Osteoblast (primary cell): Measurements from ENCODE around the gene RSL1D1. TPM values are rescaled to one million over a fixed set of nuclear protein-coding genes. Genes with fewer than 3 reads are reported as not detected.
A peak's percentile ranks its signal among the peaks of the same experiment; 100 is the strongest.

Experiments used
- DNase-seq: peaks from one replicate; pipeline ENCODE4 v3.0.0; 2011; ENCODE audit warnings: low spot score, mixed read lengths; ENCODE audit not compliant: insufficient read length; ENCODE audit errors: missing footprints
- H2AFZ ChIP-seq: 2 replicates; pipeline ENCODE4 v1.6.0; 2011; ENCODE audit warnings: mild to moderate bottlenecking, low read length
- H3K27ac ChIP-seq: 2 replicates; pipeline ENCODE4 v1.5.1; 2011; ENCODE audit warnings: mild to moderate bottlenecking, low read depth, low read length, moderate library complexity
- H3K27me3 ChIP-seq: 2 replicates; pipeline ENCODE4 v1.6.0; 2012; ENCODE audit warnings: mild to moderate bottlenecking, control low read depth, inconsistent platforms, low read length, moderate library complexity; ENCODE audit not compliant: insufficient read depth
- H3K36me3 ChIP-seq: 2 replicates; pipeline ENCODE4 v1.5.1; 2011; ENCODE audit warnings: mild to moderate bottlenecking, low read length, control low read depth, moderate library complexity; ENCODE audit not compliant: insufficient read depth
- H3K4me1 ChIP-seq: 2 replicates; pipeline ENCODE4 v1.5.1; 2011; ENCODE audit warnings: mild to moderate bottlenecking, low read length, control low read depth, moderate library complexity; ENCODE audit not compliant: insufficient read depth
- H3K4me2 ChIP-seq: 2 replicates; pipeline ENCODE4 v1.6.0; 2011; ENCODE audit warnings: mild to moderate bottlenecking, low read length; ENCODE audit not compliant: insufficient read depth
- H3K4me3 ChIP-seq: fragments of 200-600 bp; sonication (generic); 3 replicates; pipeline ENCODE4 v1.5.1; 2012; ENCODE audit warnings: mild to moderate bottlenecking, low read length, inconsistent platforms; ENCODE audit not compliant: insufficient read depth
- H3K79me2 ChIP-seq: 2 replicates; pipeline ENCODE4 v1.6.0; 2012; ENCODE audit warnings: mild to moderate bottlenecking, low read length, control low read depth, inconsistent platforms; ENCODE audit not compliant: insufficient read depth
- H3K9me3 ChIP-seq: 2 replicates; pipeline ENCODE4 v1.5.1; 2011; ENCODE audit warnings: low read depth, low read length, control low read depth
- H4K20me1 ChIP-seq: 2 replicates; pipeline ENCODE4 v1.6.0; 2012; ENCODE audit warnings: mild to moderate bottlenecking, low read length, control low read depth; ENCODE audit not compliant: insufficient read depth
- CTCF ChIP-seq: IDR thresholded peaks from 2 replicates; pipeline ENCODE4 v1.5.1; 2011; ENCODE audit warnings: mild to moderate bottlenecking, low read depth, low read length, moderate library complexity; ENCODE audit errors: extremely low read depth
- total RNA-seq: library from RNA; depleted of rRNA; stranded (reverse); fragments of >200 nt; gene quantifications from 2 replicates; pipeline ENCODE4 v1.2.3, GENCODE V29; 2012

RSL1D1 gene
- 113 and 126 TPM in 2 replicates for total RNA-seq

DNA sequence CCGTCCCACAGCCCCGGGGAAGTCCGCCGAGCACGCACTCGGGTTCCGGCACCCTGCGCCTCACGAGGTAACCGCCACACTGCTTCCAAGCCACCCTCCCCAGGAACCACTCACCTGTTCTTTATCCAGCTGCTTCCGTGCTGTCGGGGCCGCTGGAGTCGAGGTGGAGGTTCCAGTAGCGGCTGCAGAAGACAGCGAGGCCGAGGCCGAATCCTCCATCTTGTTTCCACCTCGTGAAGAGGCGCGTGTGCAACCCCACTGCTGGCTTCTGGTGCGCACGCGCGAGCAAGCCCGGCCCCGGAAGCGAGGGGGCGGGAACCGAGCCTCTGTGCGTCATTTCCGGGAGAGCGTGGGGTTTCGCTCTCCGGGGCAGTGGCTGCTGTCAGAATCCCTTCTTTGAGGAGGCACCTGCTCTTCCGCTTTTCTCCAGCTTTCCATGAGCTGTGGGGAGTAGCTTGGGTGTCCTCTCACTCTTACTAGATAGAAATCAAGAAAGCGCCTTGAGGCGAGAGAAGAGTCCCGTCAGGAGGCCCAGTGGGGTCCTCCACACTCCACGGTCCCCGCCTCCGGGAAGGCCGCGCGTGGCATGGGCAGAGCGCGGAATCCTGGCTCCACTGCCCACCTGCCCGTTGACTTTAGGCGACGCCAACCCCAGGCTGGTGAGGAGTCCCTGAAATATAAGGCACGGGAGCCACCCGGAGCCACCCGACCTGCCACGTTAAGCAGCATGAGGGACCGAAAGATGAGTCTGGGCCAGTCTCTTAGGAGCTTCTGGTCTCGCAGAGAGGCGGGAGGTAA, at the start of gene RSL1D1:
Gene RSL1D1 (minus strand): TSS at position 249 of the 798 bp plus-strand sequence. CDS start 30 bp downstream, at position 219.
- Histone ChIP-seq H3K4me1 (peaks cover 21% of the 10 kb centered on the region), H3K4me3 (peak within 1 kb of the TSS; percentile 100), H3K36me3 (peaks cover 29% of the 10 kb centered on the region), H2AFZ (peak within 1 kb of the TSS; percentile 100), H3K27me3 (no peaks in the 10 kb centered on the region), H3K4me2 (peak within 1 kb of the TSS; percentile 86), H4K20me1 (peaks cover 32% of the 10 kb centered on the region), H3K79me2 (peaks cover 92% of the 10 kb centered on the region), H3K9me3 (no peaks in the 10 kb centered on the region), H3K27ac (peak within 1 kb of the TSS; percentile 89)
- no peak for TF ChIP-seq CTCF
- DNase-seq = peak; percentile 98

DNA sequence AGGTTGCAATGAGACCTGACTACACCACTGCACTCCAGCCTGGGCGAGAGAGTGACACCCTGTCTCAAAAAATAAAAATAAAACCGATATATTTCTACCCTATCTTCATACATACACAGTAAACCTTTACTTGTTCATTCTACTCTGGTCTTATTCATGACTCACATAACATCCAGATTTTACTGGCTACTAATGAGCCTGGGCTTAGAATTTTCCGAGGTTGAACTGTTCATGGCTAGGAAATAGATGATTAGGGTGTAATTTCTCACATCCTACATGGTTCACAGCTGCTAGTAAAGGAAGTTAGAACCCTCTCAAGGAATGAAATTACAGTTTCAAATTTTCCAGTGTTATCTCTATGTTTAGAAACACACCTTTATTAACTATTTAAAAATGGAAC, 49.7 kb upstream of the RSL1D1 start:
- Histone ChIP-seq H3K27ac (peak overlapping the region; percentile 34), H3K4me1 (peaks cover 32% of the 10 kb centered on the region), H3K36me3 (peaks cover 14% of the 10 kb centered on the region), H4K20me1 (peaks cover 58% of the 10 kb centered on the region), H3K9me3 (no peaks in the 10 kb centered on the region), H3K27me3 (no peaks in the 10 kb centered on the region), H3K79me2 (peaks cover 89% of the 10 kb centered on the region), H3K4me2 (no peak overlapping the region), H2AFZ (no peak overlapping the region), H3K4me3 (no peak overlapping the region)
- TF ChIP-seq CTCF = no peak
- DNase-seq = peak; percentile 55

DNA sequence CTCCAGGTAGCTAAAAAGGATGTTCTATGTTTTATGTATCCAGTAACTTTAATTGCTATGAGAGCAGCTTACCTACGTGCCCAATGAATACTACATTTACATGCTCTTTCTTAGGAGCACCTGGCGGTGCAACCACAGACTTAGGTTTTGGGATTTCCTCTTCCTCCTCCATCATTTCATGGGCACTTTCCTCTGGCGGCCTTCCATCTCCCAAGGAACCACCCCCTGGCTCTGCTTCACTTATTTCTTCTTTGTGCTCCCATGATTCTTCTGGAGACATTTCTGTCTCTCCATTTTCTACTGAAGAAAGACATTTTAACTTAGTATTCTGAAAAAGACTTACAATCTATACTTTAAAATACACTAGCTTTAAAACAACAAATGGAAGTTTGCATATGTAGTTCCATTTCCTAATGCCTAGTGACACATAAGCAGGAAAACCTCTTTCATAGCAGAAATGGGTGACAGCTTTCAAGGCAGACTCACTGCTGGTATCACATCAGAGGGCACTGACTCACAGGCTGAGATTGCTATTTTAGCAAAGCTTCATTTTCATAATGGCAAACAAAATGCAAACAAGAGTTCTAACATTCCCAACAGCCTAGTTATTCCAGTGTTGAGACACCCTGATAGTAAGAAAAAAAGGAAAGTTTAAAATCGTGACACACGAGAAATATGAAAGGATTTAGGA, 45.3 kb upstream of the RSL1D1 start:
- Histone ChIP-seq H3K27ac (peak overlapping the region; percentile 68), H3K4me1 (peaks cover 21% of the 10 kb centered on the region), H3K4me3 (no peak overlapping the region), H2AFZ (no peak overlapping the region), H4K20me1 (peaks cover 38% of the 10 kb centered on the region), H3K4me2 (peak overlapping the region; percentile 46), H3K36me3 (peaks cover 33% of the 10 kb centered on the region), H3K79me2 (peaks cover 82% of the 10 kb centered on the region), H3K9me3 (no peaks in the 10 kb centered on the region), H3K27me3 (no peaks in the 10 kb centered on the region)
- TF ChIP-seq CTCF = no peak
- DNase-seq = peak; percentile 92

GRCh38 chr16:11893571-11893970, 42.2 kb upstream of the RSL1D1 start:
- no peak overlapping the region for H3K27ac ChIP-seq
- DNase-seq = no peak
- H3K4me2 ChIP-seq = no peak overlapping the region
- peaks cover 16% of the 10 kb centered on the region for H4K20me1 ChIP-seq
- H3K27me3 ChIP-seq = no peaks in the 10 kb centered on the region
- H3K4me1 ChIP-seq = peaks cover 20% of the 10 kb centered on the region
- no peak overlapping the region for H2AFZ ChIP-seq
- no peaks in the 10 kb centered on the region for H3K9me3 ChIP-seq
- H3K79me2 ChIP-seq = peaks cover 62% of the 10 kb centered on the region
- TF ChIP-seq CTCF = no peak
- H3K4me3 ChIP-seq = no peak overlapping the region
- peaks cover 43% of the 10 kb centered on the region for H3K36me3 ChIP-seq
